ENCODE results near the gene IL7R.

The IL7R gene

GRCh38 chr5:35821513-35821912 is 35.2 kb upstream of the IL7R start:
- WGBS, 2 experiments: 92 to 100% methylated on average over 1 to 2 of the region's 2 CpGs
- Histone ChIP-seq H3K27me3 (ENCODE audit: control insufficient read depth, insufficient read depth, low read length, poor library complexity, severe bottlenecking) (no peaks in the 10 kb centered on the region), H3K36me3 (ENCODE audit: control insufficient read depth, insufficient read depth, low read length) (no peaks in the 10 kb centered on the region), H3K4me3 (ENCODE audit: insufficient read depth, low read depth, low read length) (no peak overlapping the region), H3K4me1 (ENCODE audit: control insufficient read depth, insufficient read depth, low read length) (no peaks in the 10 kb centered on the region), H3K27ac (ENCODE audit: insufficient read depth, low read depth, low read length, poor library complexity, severe bottlenecking) (no peak overlapping the region), H3K9me3 (ENCODE audit: control insufficient read depth, low read length) (no peaks in the 10 kb centered on the region)

- H3K4me3 ChIP-seq (ENCODE audit: insufficient read depth, low read depth, low read length): no peak overlapping the region
- H3K9me3 ChIP-seq (ENCODE audit: control insufficient read depth, low read length): no peaks in the 10 kb centered on the region
- H3K4me1 ChIP-seq (ENCODE audit: control insufficient read depth, insufficient read depth, low read length): no peaks in the 10 kb centered on the region
- no peak overlapping the region for H3K27ac ChIP-seq (ENCODE audit: insufficient read depth, low read depth, low read length, poor library complexity, severe bottlenecking)
- H3K27me3 ChIP-seq (ENCODE audit: control insufficient read depth, insufficient read depth, low read length, poor library complexity, severe bottlenecking): no peaks in the 10 kb centered on the region
- 93 to 94% methylated on average over 8 of the region's 8 CpGs for WGBS, 2 experiments
- no peaks in the 10 kb centered on the region for H3K36me3 ChIP-seq (ENCODE audit: control insufficient read depth, insufficient read depth, low read length)
Measured at GRCh38 chr5:35822511-35822910, 34.2 kb upstream of the IL7R start.

DNA sequence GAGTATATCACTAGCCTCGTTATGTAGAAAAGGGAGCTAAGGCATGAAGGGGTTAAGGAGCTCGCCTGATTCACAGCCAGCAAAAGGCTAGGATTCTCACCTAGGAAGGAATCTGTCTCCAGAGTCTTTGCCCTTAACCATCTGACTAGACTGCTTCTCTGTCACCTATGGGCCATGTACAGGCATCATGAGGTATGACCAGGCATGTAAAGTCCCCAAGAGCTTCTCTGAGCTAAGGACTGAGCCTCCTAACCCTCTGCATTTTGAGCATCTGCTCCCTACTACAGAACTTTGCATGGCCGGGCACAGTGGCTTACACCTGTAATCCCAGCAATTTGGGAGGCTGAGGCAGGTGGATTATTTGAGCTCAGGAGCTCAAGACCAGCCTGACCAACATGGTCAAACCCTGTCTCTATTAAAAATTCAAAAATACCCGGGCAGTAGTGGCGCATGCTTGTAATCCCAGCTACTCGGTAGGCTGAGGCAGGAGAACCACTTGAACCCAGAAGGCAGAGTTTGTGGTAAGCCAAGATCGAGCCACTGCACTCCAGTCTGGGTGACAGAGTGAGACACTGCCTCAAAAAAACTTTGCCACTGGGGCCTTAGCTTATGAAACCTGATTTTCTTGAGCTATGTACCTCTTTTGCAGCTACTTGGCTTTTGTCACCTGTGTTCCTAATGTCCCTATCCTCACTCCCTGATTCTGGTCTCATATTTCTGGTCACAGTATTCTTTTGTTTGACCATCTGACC is 33.2 kb upstream of the IL7R start:
- H3K27me3 ChIP-seq (ENCODE audit: control insufficient read depth, insufficient read depth, low read length, poor library complexity, severe bottlenecking): no peaks in the 10 kb centered on the region
- WGBS, 2 experiments: 80 to 84% methylated on average over 7 of the region's 7 CpGs
- H3K4me1 ChIP-seq (ENCODE audit: control insufficient read depth, insufficient read depth, low read length): no peaks in the 10 kb centered on the region
- H3K9me3 ChIP-seq (ENCODE audit: control insufficient read depth, low read length): no peaks in the 10 kb centered on the region
- no peak overlapping the region for H3K27ac ChIP-seq (ENCODE audit: insufficient read depth, low read depth, low read length, poor library complexity, severe bottlenecking)
- no peaks in the 10 kb centered on the region for H3K36me3 ChIP-seq (ENCODE audit: control insufficient read depth, insufficient read depth, low read length)
- no peak overlapping the region for H3K4me3 ChIP-seq (ENCODE audit: insufficient read depth, low read depth, low read length)

GRCh38 chr5:35826056-35826455 is 30.6 kb upstream of the IL7R start:
- Histone ChIP-seq H3K4me3 (ENCODE audit: insufficient read depth, low read depth, low read length) (no peak overlapping the region), H3K4me1 (ENCODE audit: control insufficient read depth, insufficient read depth, low read length) (no peaks in the 10 kb centered on the region), H3K27ac (ENCODE audit: insufficient read depth, low read depth, low read length, poor library complexity, severe bottlenecking) (no peak overlapping the region), H3K9me3 (ENCODE audit: control insufficient read depth, low read length) (no peaks in the 10 kb centered on the region), H3K36me3 (ENCODE audit: control insufficient read depth, insufficient read depth, low read length) (no peaks in the 10 kb centered on the region), H3K27me3 (ENCODE audit: control insufficient read depth, insufficient read depth, low read length, poor library complexity, severe bottlenecking) (no peaks in the 10 kb centered on the region)
- WGBS, 2 experiments: 90 to 92% methylated on average over 3 of the region's 3 CpGs

GRCh38 chr5:35826554-35826953 is 30.1 kb upstream of the IL7R start:
- Histone ChIP-seq H3K4me3 (ENCODE audit: insufficient read depth, low read depth, low read length) (no peak overlapping the region), H3K36me3 (ENCODE audit: control insufficient read depth, insufficient read depth, low read length) (no peaks in the 10 kb centered on the region), H3K27me3 (ENCODE audit: control insufficient read depth, insufficient read depth, low read length, poor library complexity, severe bottlenecking) (no peaks in the 10 kb centered on the region), H3K4me1 (ENCODE audit: control insufficient read depth, insufficient read depth, low read length) (no peaks in the 10 kb centered on the region), H3K27ac (ENCODE audit: insufficient read depth, low read depth, low read length, poor library complexity, severe bottlenecking) (no peak overlapping the region), H3K9me3 (ENCODE audit: control insufficient read depth, low read length) (no peaks in the 10 kb centered on the region)
- WGBS, 2 experiments: 88 to 92% methylated on average over 2 of the region's 2 CpGs

- WGBS, 2 experiments: 96 to 100% methylated on average over 4 of the region's 4 CpGs
- no peak overlapping the region for H3K4me3 ChIP-seq (ENCODE audit: insufficient read depth, low read depth, low read length)
- H3K9me3 ChIP-seq (ENCODE audit: control insufficient read depth, low read length): no peaks in the 10 kb centered on the region
- no peaks in the 10 kb centered on the region for H3K36me3 ChIP-seq (ENCODE audit: control insufficient read depth, insufficient read depth, low read length)
- H3K27ac ChIP-seq (ENCODE audit: insufficient read depth, low read depth, low read length, poor library complexity, severe bottlenecking): no peak overlapping the region
- H3K4me1 ChIP-seq (ENCODE audit: control insufficient read depth, insufficient read depth, low read length): no peaks in the 10 kb centered on the region
- H3K27me3 ChIP-seq (ENCODE audit: control insufficient read depth, insufficient read depth, low read length, poor library complexity, severe bottlenecking): no peaks in the 10 kb centered on the region
Measured at GRCh38 chr5:35828082-35828598, 28.6 kb upstream of the IL7R start.

DNA sequence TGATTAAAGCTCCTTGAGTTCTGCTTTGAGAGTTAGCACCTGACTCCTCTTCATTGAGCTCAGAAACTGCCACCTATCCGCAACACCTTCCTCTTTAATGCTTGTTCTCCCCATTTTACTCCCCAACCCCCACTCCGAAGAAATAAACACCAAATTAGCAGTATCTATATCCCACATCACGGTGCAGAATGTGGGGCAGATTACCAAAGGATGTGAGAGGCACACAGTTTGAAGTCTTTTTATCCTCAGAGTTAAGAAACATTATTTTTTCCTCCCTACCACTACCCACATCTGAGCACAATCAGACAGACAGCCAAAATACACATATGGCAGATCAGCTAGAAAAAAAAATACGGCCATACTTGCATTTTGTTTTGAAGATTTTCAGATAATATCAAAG is 26.1 kb upstream of the IL7R start:
- Histone ChIP-seq H3K4me3 (ENCODE audit: insufficient read depth, low read depth, low read length) (no peak overlapping the region), H3K9me3 (ENCODE audit: control insufficient read depth, low read length) (no peaks in the 10 kb centered on the region), H3K27me3 (ENCODE audit: control insufficient read depth, insufficient read depth, low read length, poor library complexity, severe bottlenecking) (no peaks in the 10 kb centered on the region), H3K27ac (ENCODE audit: insufficient read depth, low read depth, low read length, poor library complexity, severe bottlenecking) (no peak overlapping the region), H3K4me1 (ENCODE audit: control insufficient read depth, insufficient read depth, low read length) (no peaks in the 10 kb centered on the region), H3K36me3 (ENCODE audit: control insufficient read depth, insufficient read depth, low read length) (no peaks in the 10 kb centered on the region)
- 84 to 91% methylated on average over 4 of the region's 4 CpGs for WGBS, 2 experiments

DNA sequence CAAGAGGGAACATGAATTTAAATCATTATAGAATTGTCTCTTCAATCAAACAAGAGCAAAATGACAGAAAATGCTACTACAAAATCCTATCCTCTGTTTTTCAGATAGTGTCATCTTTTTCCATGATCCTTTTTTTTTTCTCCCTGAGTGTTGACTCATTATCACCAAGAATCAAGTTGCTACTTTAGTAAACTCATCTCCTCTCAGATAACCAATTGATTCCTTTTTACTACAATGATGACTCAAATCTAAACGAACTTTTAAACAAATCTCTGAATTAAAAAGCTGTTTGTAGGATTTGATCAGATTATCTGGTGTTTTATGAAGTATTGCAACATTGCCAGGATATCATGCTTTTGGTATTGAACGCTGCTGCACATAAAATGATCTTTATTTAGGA is 23.9 kb upstream of the IL7R start:
- no peak overlapping the region for H3K27ac ChIP-seq (ENCODE audit: insufficient read depth, low read depth, low read length, poor library complexity, severe bottlenecking)
- no peak overlapping the region for H3K4me3 ChIP-seq (ENCODE audit: insufficient read depth, low read depth, low read length)
- no peaks in the 10 kb centered on the region for H3K27me3 ChIP-seq (ENCODE audit: control insufficient read depth, insufficient read depth, low read length, poor library complexity, severe bottlenecking)
- 91 to 94% methylated on average over 2 of the region's 2 CpGs for WGBS, 2 experiments
- H3K9me3 ChIP-seq (ENCODE audit: control insufficient read depth, low read length): no peaks in the 10 kb centered on the region
- H3K4me1 ChIP-seq (ENCODE audit: control insufficient read depth, insufficient read depth, low read length): no peaks in the 10 kb centered on the region
- no peaks in the 10 kb centered on the region for H3K36me3 ChIP-seq (ENCODE audit: control insufficient read depth, insufficient read depth, low read length)

DNA sequence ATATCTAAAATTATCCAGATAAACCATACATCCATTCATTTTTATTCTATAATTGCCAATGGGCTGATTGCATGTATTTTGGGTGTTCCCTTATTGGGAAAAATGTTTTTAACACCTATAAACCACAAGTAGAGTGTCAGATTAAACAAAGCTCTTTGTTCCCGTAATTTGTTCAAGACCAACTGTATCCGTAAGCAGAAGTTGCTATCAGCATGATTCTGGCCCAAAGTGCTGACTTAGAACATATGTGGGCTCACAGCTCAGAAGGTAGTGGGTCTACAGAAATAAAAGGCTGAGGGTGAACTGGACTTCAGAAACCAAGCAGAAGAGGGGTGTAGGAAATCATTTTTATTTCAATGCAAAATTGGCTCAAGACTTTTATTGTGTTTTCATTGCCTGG is 23.5 kb upstream of the IL7R start:
- Histone ChIP-seq H3K9me3 (ENCODE audit: control insufficient read depth, low read length) (no peaks in the 10 kb centered on the region), H3K36me3 (ENCODE audit: control insufficient read depth, insufficient read depth, low read length) (no peaks in the 10 kb centered on the region), H3K4me1 (ENCODE audit: control insufficient read depth, insufficient read depth, low read length) (no peaks in the 10 kb centered on the region), H3K27ac (ENCODE audit: insufficient read depth, low read depth, low read length, poor library complexity, severe bottlenecking) (no peak overlapping the region), H3K27me3 (ENCODE audit: control insufficient read depth, insufficient read depth, low read length, poor library complexity, severe bottlenecking) (no peaks in the 10 kb centered on the region), H3K4me3 (ENCODE audit: insufficient read depth, low read depth, low read length) (no peak overlapping the region)
- WGBS, 2 experiments: 94 to 96% methylated on average over 2 of the region's 2 CpGs

DNA sequence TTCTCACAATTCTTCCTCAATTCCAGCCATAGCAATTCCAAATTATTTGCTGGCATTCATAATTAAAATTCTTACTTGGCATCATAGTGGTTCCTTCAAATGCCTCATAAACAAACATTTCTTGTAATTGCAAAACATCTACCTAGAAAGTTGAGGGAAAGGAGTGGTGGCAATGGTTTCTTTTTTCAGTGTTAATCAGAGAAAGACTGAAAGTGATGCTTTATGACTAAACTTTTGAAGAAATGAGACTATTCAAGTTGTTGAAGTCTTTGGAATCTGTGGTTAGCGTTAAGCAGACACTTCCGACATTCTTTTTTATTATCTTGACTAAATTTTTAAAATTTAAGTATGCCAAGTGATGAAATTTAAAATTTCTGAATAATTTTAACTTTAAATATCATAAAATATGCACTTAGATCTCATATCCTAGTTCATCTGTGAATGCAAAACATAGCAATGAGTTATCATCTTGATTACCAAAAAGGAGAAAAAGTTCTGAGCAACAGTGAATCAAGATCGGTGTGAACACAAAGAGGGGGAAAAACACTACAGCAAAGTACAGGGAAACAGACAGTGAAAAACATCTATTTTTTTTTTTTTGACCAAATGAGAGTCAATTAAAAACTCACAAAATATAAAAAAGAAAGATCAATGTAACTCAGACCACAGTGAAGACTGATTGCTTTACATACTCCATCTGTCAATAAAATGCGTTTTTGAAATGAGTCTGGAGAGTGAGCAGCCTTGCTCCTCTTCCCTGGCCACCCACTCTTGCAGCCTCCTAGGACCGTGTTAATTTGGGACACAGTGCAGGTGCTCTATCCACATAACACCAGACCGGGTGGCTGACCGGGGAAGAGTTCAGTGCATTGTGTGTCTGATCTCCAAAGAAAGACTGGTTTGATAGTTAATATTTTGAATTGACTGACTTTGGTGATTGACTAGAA is 20.6 kb upstream of the IL7R start:
- Histone ChIP-seq H3K4me3 (ENCODE audit: insufficient read depth, low read depth, low read length) (no peak overlapping the region), H3K4me1 (ENCODE audit: control insufficient read depth, insufficient read depth, low read length) (no peaks in the 10 kb centered on the region), H3K27me3 (ENCODE audit: control insufficient read depth, insufficient read depth, low read length, poor library complexity, severe bottlenecking) (no peaks in the 10 kb centered on the region), H3K9me3 (ENCODE audit: control insufficient read depth, low read length) (no peaks in the 10 kb centered on the region), H3K36me3 (ENCODE audit: control insufficient read depth, insufficient read depth, low read length) (no peaks in the 10 kb centered on the region), H3K27ac (ENCODE audit: insufficient read depth, low read depth, low read length, poor library complexity, severe bottlenecking) (no peak overlapping the region)
- WGBS, 2 experiments: 92 to 97% methylated on average over 5 of the region's 7 CpGs

All from ectodermal cell (in vitro differentiated cells).